Breast epithelium (tissue), 3 donors: ENCODE results near the gene ELOVL7.

Source experiments
- POLR2A ChIP-seq: fragments of 450-650 bp; IDR thresholded peaks from one replicate; pipeline ENCODE4 v1.6.1; 2016; ENCODE audit warnings: antibody characterized with exemption, mild to moderate bottlenecking, moderate library complexity
- POLR2AphosphoS5 ChIP-seq, 3 donors: sonication (generic); formaldehyde crosslinking; IDR thresholded peaks; one replicate each; pipeline ENCODE4 v1.6.1; 2017; ENCODE audit warnings: antibody characterized with exemption in 3 of 3
- TF ChIP-seq, protein P1 (sequence below), 3 donors: fragments of 450-650 bp; IDR thresholded peaks; one replicate each; pipeline ENCODE4 v1.5.1; 2016 to 2017; ENCODE audit warnings: antibody characterized with exemption in 3 of 3, mild to moderate bottlenecking in 3 of 3, moderate library complexity in 3 of 3

DNA sequence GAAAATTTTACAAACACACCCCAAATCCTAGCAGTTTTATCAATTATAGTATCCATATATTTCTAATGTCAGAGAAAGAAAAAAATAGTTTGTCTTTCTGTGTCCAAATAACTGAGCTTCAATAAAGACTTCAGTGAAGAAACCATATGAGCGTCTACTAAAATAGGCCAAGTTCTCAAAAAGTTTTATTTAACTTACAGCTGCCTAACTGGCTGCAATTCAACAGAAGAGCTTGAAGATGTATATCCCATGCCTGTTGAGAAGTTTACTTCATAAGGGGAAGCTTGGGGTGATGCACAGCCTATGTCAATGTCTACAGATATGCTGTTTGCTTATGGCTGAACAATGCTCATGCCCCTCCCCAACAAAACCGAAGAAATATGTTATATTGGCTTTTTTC lies 43.7 kb upstream of the ELOVL7 start:
- TF ChIP-seq POLR2A = no peak
- TF ChIP-seq, protein P1, sequence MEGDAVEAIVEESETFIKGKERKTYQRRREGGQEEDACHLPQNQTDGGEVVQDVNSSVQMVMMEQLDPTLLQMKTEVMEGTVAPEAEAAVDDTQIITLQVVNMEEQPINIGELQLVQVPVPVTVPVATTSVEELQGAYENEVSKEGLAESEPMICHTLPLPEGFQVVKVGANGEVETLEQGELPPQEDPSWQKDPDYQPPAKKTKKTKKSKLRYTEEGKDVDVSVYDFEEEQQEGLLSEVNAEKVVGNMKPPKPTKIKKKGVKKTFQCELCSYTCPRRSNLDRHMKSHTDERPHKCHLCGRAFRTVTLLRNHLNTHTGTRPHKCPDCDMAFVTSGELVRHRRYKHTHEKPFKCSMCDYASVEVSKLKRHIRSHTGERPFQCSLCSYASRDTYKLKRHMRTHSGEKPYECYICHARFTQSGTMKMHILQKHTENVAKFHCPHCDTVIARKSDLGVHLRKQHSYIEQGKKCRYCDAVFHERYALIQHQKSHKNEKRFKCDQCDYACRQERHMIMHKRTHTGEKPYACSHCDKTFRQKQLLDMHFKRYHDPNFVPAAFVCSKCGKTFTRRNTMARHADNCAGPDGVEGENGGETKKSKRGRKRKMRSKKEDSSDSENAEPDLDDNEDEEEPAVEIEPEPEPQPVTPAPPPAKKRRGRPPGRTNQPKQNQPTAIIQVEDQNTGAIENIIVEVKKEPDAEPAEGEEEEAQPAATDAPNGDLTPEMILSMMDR (IDR thresholded peaks at IDR 0.05) = no peak
- TF ChIP-seq POLR2AphosphoS5 (IDR thresholded peaks at IDR 0.05) = no peak
